ENCODE measurements around the gene PLBD2. TPM values are rescaled to one million over a fixed set of nuclear protein-coding genes. Genes with fewer than 3 reads are reported as not detected.

PLBD2 gene
- total RNA-seq, 6 experiments from 2014 or later, result 49.8 to 64.3 (median 54.6) TPM

DNA sequence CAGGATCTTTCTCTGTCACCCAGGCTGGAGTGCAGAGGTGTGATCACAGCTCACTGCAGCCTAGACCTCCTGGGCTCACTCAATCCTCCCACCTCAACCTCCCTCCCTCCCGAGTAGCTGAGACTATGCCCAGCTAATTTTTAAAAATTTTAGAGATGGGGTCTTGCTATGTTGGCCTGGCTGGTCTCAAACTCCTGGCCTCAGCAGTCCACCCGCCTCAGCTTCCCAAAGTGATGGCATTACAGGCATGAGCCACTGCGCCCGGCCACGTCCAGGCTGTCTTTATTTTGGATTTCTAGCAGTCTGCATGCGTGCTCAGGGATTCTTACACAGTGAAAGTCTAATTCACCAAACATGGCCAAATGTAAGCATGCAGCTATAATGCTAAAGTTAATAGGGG is 41.3 kb upstream of the PLBD2 start:
- Mint-ChIP-seq H3K27me3 (ENCODE audit: insufficient read depth) (no peaks in the 10 kb centered on the region), H3K9me3 (no peaks in the 10 kb centered on the region)

DNA sequence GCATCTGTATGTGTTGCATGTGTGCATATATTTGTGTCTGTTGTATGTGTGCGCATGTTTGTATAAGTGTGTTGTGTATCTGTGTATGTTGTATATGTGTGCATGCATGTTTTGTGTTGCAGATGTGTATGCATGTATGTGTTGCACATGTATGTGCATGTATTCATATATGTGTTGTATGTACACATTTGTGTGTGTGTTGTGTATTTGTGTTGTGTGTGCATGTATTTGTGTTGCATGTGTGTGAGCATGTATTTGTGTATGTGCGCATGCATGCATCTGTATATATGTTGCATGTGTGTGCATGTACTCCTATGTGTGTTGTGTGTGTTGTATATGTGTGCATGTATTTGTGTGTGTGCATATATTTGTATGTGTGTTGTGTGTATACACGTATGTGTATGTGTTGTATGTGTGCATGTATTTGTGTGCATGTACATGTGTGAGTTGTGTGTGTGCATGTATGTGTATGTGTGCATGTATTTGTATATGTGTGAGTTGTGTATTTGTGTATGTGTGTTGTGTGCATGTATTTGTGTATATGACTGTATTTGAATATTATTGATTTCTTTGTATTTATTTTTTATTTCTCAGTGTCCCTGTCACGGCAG is 40.2 kb upstream of the PLBD2 start:
- Mint-ChIP-seq H3K4me1 (ENCODE audit: low read depth) (peaks cover 16% of the 10 kb centered on the region), H3K27me3 (ENCODE audit: insufficient read depth) (peaks cover 3% of the 10 kb centered on the region; the same call in 1 of the 2 replicates), H3K27ac (no peak overlapping the region), H3K36me3 (ENCODE audit: low read depth) (peaks cover 22% of the 10 kb centered on the region), H3K9me3 (no peaks in the 10 kb centered on the region), H3K4me3 (no peak overlapping the region)
- DNase-seq, result no peak
- TF ChIP-seq, protein P1, sequence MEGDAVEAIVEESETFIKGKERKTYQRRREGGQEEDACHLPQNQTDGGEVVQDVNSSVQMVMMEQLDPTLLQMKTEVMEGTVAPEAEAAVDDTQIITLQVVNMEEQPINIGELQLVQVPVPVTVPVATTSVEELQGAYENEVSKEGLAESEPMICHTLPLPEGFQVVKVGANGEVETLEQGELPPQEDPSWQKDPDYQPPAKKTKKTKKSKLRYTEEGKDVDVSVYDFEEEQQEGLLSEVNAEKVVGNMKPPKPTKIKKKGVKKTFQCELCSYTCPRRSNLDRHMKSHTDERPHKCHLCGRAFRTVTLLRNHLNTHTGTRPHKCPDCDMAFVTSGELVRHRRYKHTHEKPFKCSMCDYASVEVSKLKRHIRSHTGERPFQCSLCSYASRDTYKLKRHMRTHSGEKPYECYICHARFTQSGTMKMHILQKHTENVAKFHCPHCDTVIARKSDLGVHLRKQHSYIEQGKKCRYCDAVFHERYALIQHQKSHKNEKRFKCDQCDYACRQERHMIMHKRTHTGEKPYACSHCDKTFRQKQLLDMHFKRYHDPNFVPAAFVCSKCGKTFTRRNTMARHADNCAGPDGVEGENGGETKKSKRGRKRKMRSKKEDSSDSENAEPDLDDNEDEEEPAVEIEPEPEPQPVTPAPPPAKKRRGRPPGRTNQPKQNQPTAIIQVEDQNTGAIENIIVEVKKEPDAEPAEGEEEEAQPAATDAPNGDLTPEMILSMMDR (IDR thresholded peaks at IDR 0.05), result no peak

More for the DNA sequence above, 41.3 kb upstream of the PLBD2 start:
- no peak overlapping the region for H3K27ac Mint-ChIP-seq
- H3K4me3 Mint-ChIP-seq, result no peak overlapping the region
- peaks cover 16% of the 10 kb centered on the region for H3K36me3 Mint-ChIP-seq (ENCODE audit: low read depth)
- H3K4me1 Mint-ChIP-seq (ENCODE audit: low read depth), result peaks cover 9% of the 10 kb centered on the region
- TF ChIP-seq, protein P1 (IDR thresholded peaks at IDR 0.05), result no peak
- DNase-seq, result no peak

DNA sequence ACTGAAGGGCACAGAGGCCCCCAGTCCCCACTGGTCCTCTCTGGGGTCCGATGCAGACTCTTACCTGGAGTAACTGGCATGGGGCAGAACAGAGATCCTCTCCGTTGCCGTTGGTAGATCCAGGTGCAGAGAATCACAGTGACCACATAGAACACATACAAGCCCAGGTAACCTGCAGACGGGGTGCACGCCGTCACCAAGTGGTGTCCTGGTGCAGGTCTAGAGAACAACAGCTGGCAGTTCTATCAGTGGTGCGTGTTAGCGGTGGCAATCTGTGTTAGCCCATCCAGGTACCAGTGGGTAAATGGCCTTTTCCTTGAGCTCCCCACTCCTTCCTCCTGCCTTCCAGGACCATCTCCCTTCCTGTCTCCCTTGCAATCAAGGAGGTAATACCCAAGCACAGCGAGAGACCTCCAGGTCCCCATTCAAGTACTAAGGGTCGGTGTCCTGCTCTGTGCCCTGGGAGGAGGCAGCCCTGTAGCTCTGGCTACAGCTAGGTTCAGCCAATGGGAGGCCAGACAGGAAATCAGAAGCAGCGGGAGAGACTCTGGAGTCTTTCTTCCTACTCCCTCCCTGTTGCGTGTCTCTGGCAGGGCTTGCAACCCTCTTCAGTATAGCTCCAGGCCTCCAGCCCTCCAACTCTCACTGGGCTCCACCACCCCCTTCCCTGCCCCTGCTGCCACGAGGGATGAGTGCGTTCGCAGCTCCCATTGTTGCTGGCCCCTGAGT is 39.3 kb upstream of the PLBD2 start:
- peaks cover 3% of the 10 kb centered on the region; the same call in 1 of the 2 replicates for H3K27me3 Mint-ChIP-seq (ENCODE audit: insufficient read depth)
- H3K36me3 Mint-ChIP-seq (ENCODE audit: low read depth), result peaks cover 22% of the 10 kb centered on the region
- TF ChIP-seq, protein P1 (IDR thresholded peaks at IDR 0.05), result no peak
- H3K4me3 Mint-ChIP-seq, result no peak overlapping the region
- peaks cover 14% of the 10 kb centered on the region for H3K4me1 Mint-ChIP-seq (ENCODE audit: low read depth)
- no peak for DNase-seq
- H3K27ac Mint-ChIP-seq, result no peak overlapping the region
- H3K9me3 Mint-ChIP-seq, result no peaks in the 10 kb centered on the region

DNA sequence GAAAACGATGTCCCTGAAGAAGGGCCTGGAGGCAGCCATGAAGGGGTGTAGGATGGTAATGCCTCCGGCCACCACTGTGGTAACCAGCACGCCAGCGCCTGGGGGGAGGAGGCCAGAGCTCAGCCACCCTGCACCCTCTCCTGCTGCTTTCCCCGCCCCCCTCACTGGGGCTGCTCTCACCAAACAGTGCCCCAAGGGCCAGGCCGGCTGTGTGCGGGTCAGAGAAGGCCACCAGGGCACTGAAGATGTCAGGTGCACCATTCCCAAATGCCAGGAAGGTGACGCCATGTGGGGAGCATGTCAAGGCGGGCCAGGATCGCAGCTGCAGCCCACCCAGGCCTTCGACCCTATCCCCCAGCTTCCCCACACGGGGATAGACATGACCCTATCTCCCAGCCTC is 38.0 kb upstream of the PLBD2 start:
- Mint-ChIP-seq H3K27me3 (ENCODE audit: insufficient read depth) (peaks cover 3% of the 10 kb centered on the region; the same call in 1 of the 2 replicates), H3K27ac (no peak overlapping the region), H3K9me3 (no peaks in the 10 kb centered on the region), H3K4me1 (ENCODE audit: low read depth) (peaks cover 10% of the 10 kb centered on the region), H3K4me3 (no peak overlapping the region), H3K36me3 (ENCODE audit: low read depth) (peaks cover 22% of the 10 kb centered on the region)
- no peak for DNase-seq
- TF ChIP-seq, protein P1 (IDR thresholded peaks at IDR 0.05), result no peak

DNA sequence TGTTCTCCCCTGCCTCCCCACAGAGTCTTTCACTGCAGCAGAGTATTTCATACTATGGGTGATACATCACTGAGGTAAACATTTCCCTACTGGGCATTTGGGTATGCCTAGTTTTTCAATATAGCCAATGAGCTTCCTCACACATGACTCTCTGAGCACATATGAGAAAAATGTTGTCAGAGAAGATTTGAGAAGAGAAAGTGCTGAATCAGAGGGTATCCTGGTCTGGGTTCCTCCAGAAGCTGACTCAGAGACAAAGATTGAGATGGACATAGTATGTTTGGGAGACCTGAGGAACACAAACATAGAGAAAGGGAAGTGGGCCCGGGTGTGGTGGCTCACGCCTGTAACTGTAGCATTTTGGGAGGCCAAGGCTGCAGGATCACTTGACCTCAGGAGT is 36.0 kb upstream of the PLBD2 start:
- Mint-ChIP-seq H3K27me3 (ENCODE audit: insufficient read depth) (peaks cover 3% of the 10 kb centered on the region; the same call in 1 of the 2 replicates), H3K36me3 (ENCODE audit: low read depth) (peaks cover 22% of the 10 kb centered on the region), H3K4me1 (ENCODE audit: low read depth) (peaks cover 23% of the 10 kb centered on the region), H3K9me3 (no peaks in the 10 kb centered on the region), H3K4me3 (no peak overlapping the region), H3K27ac (peak overlapping the region; percentile 76)
- DNase-seq, result peak; percentile 86
- TF ChIP-seq, protein P1 (IDR thresholded peaks at IDR 0.05), result no peak
